ENCODE measurements around the gene CAMK1D.

CAMK1D gene

DNA sequence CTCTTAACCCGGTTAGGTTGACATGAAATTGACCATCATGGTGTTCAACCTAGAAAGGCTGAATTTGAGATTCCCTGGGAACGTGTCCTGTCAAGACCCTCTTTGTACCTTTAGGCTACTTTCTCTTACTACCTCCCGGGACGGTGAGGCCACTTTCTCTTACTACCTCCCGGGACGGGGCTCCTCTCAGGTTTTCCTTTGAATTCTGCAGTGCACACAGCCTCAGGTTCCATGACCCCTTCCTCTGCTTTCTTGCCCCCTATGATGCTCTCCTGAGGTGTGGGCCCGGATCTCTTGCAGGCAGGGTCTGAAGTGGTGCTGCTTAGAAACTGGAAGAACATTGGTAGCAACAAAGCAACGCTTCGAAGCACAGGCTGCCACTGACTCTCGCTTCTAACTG, 155.3 kb downstream of the CAMK1D start:
- Histone ChIP-seq H3K36me3 (ENCODE audit: control insufficient read depth in 2 of 2, insufficient read depth in 1 of 2, low read length in 2 of 2) (no peaks in the 10 kb centered on the region), H3K4me3 (ENCODE audit: low read depth, low read length) (no peak overlapping the region), H3K27ac (ENCODE audit: extremely low read depth, low read depth, low read length) (no peak overlapping the region), H3K4me1 (ENCODE audit: control insufficient read depth, insufficient read depth, low read length) (peaks cover 29% of the 10 kb centered on the region), H3K9me3 (ENCODE audit: control insufficient read depth, insufficient read depth, low read depth, low read length) (no peaks in the 10 kb centered on the region)
- TF ChIP-seq SP7 (tag by site-specific recombination; IDR thresholded peaks at IDR 0.05): no peak
- no peak for TF ChIP-seq PRDM10 (tag by site-specific recombination; IDR thresholded peaks at IDR 0.05)
- TF ChIP-seq ZNF10 (tag by site-specific recombination; IDR thresholded peaks at IDR 0.05): no peak
- no peak for TF ChIP-seq ZNF341 (tag by site-specific recombination; IDR thresholded peaks at IDR 0.05; ENCODE audit: low read depth)
- TF ChIP-seq ZNF366 (tag by site-specific recombination; conservative IDR thresholded peaks at IDR 0.05): no peak
- TF ChIP-seq FEZF1 (tag by site-specific recombination; IDR thresholded peaks at IDR 0.05): no peak
- TF ChIP-seq ZNF311 (tag by site-specific recombination; IDR thresholded peaks at IDR 0.05; ENCODE audit: borderline replicate concordance): no peak
- TF ChIP-seq ZBTB1 (tag by site-specific recombination; IDR thresholded peaks at IDR 0.05): no peak
- no peak for TF ChIP-seq GLI2 (tag by site-specific recombination; IDR thresholded peaks at IDR 0.05; ENCODE audit: borderline replicate concordance, low read depth)
- ChIA-PET POLR2A (no interaction called here), CTCF (interaction anchor here (1.2 kb wide), 1 partner anchor 152 kb away, joined by 3 read pairs; no protein-coding TSS in a partner anchor)

- CTCF ChIA-PET: interaction anchor here (0.6 to 1.0 kb wide), 6 partner anchors 43 to 151 kb away, joined by 3 to 4 read pairs (median 3); no protein-coding TSS in a partner anchor
Observed at GRCh38 chr10:12505683-12506082, 156.3 kb downstream of the CAMK1D start.

DNA sequence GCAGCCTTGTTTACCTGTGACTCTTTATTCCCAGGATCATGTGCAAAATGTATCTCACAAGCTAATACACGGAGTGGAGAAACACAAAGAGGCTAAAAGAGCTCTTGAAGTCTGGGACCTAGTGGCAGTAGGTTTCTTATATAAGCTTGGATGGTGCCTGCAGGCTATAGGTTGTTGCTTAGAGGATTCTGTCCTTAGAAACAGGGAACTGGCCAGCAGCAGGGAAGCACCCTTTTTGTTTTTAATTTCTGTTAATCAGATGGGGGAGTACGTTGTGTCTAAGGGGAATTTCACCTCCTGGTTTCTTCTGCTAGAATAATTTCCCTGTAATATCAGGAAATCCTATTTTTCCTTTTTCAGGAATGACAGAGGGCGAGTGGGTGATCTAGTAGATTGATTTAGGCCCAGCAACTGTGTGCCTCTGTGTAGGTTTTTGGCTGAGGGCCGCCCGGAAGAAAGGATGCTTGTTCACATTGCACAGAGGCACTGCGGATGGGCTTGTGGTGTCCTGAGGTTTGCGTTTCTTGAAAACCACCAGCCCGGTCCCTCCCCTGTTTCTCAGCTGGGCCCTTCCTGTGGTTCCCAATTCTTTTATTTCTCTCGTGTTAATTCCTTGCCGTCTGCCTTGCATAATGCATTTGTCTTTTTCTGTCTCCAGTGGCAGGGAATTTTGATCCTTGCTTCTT, 158.0 kb downstream of the CAMK1D start:
- ChIA-PET POLR2A (no interaction called here), CTCF (interaction anchor here (0.6 to 1.0 kb wide), 2 partner anchors 9 to 20 kb away, joined by 3 to 4 read pairs; no protein-coding TSS in a partner anchor)
- no peak overlapping the region for H3K27ac ChIP-seq (ENCODE audit: extremely low read depth, low read depth, low read length)
- no peak overlapping the region for H3K4me3 ChIP-seq (ENCODE audit: low read depth, low read length)
- H3K4me1 ChIP-seq (ENCODE audit: control insufficient read depth, insufficient read depth, low read length): peaks cover 7% of the 10 kb centered on the region
- no peaks in the 10 kb centered on the region for H3K9me3 ChIP-seq (ENCODE audit: control insufficient read depth, insufficient read depth, low read depth, low read length)
- no peaks in the 10 kb centered on the region for H3K36me3 ChIP-seq (ENCODE audit: control insufficient read depth in 2 of 2, insufficient read depth in 1 of 2, low read length in 2 of 2)
- TF ChIP-seq ZNF571 (tag by site-specific recombination; IDR thresholded peaks at IDR 0.05) (no peak), INSM2 (tag by site-specific recombination; IDR thresholded peaks at IDR 0.05) (no peak), ZNF157 (tag by site-specific recombination; IDR thresholded peaks at IDR 0.05) (no peak), ZNF132 (tag by site-specific recombination; IDR thresholded peaks at IDR 0.05; ENCODE audit: borderline replicate concordance) (no peak), ZNF341 (tag by site-specific recombination; IDR thresholded peaks at IDR 0.05; ENCODE audit: low read depth) (no peak)
- TF ChIP-seq, protein P1, sequence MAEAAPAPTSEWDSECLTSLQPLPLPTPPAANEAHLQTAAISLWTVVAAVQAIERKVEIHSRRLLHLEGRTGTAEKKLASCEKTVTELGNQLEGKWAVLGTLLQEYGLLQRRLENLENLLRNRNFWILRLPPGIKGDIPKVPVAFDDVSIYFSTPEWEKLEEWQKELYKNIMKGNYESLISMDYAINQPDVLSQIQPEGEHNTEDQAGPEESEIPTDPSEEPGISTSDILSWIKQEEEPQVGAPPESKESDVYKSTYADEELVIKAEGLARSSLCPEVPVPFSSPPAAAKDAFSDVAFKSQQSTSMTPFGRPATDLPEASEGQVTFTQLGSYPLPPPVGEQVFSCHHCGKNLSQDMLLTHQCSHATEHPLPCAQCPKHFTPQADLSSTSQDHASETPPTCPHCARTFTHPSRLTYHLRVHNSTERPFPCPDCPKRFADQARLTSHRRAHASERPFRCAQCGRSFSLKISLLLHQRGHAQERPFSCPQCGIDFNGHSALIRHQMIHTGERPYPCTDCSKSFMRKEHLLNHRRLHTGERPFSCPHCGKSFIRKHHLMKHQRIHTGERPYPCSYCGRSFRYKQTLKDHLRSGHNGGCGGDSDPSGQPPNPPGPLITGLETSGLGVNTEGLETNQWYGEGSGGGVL (tag by site-specific recombination; IDR thresholded peaks at IDR 0.05): no peak

More at GRCh38 chr10:12505683-12506082, 156.3 kb downstream of the CAMK1D start:
- Histone ChIP-seq H3K9me3 (ENCODE audit: control insufficient read depth, insufficient read depth, low read depth, low read length) (no peaks in the 10 kb centered on the region), H3K27ac (ENCODE audit: extremely low read depth, low read depth, low read length) (no peak overlapping the region), H3K36me3 (ENCODE audit: control insufficient read depth in 2 of 2, insufficient read depth in 1 of 2, low read length in 2 of 2) (no peaks in the 10 kb centered on the region), H3K4me1 (ENCODE audit: control insufficient read depth, insufficient read depth, low read length) (peaks cover 18% of the 10 kb centered on the region), H3K4me3 (ENCODE audit: low read depth, low read length) (no peak overlapping the region)
- TF ChIP-seq, protein P2, sequence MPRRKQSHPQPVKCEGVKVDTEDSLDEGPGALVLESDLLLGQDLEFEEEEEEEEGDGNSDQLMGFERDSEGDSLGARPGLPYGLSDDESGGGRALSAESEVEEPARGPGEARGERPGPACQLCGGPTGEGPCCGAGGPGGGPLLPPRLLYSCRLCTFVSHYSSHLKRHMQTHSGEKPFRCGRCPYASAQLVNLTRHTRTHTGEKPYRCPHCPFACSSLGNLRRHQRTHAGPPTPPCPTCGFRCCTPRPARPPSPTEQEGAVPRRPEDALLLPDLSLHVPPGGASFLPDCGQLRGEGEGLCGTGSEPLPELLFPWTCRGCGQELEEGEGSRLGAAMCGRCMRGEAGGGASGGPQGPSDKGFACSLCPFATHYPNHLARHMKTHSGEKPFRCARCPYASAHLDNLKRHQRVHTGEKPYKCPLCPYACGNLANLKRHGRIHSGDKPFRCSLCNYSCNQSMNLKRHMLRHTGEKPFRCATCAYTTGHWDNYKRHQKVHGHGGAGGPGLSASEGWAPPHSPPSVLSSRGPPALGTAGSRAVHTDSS (tag by site-specific recombination; IDR thresholded peaks at IDR 0.05): peak; percentile 58
- TF ChIP-seq KLF10 (tag by site-specific recombination; IDR thresholded peaks at IDR 0.05): no peak
- POLR2A ChIA-PET: no interaction called here

Measured in HEK293 (cell line).